HG03460 (cell line): ENCODE data around the gene ZCCHC7.

ENCODE experiments used
- ATAC-seq: cut with Tn5 transposase; IDR thresholded peaks from one replicate; pipeline ENCODE4 v1.9.1; 2021; ENCODE audit not compliant: unreplicated experiment

ZCCHC7 gene

DNA sequence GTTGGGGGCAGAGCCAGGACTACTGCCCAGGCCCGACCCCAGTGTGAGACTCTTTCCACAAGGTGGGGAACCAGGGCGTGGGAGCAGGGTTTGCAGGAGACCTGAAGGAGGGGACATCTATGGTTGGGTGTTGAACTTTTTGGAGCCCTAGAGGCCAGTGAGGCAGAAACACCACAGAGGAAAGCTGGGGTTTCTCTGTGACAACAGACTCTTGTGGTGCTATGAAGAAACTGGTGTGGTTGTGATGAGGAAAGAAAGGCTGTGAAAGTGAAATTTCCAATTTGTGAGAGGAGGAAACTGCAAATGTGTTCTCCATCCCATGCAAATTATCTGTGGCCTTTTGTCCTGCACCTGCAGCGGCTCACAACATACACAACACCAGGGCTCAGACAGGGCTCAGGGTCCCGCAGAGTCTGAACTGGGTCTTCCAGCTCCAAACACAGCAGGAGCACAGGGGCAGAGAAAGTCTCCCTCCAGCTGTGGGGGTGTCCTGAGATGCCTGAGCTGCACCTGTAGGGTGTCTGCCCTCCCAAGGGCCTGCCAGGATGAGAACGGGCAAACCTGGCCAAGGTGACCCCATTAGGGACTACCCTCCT, 250.7 kb downstream of the ZCCHC7 start:
- ATAC-seq, result peak; percentile 56

DNA sequence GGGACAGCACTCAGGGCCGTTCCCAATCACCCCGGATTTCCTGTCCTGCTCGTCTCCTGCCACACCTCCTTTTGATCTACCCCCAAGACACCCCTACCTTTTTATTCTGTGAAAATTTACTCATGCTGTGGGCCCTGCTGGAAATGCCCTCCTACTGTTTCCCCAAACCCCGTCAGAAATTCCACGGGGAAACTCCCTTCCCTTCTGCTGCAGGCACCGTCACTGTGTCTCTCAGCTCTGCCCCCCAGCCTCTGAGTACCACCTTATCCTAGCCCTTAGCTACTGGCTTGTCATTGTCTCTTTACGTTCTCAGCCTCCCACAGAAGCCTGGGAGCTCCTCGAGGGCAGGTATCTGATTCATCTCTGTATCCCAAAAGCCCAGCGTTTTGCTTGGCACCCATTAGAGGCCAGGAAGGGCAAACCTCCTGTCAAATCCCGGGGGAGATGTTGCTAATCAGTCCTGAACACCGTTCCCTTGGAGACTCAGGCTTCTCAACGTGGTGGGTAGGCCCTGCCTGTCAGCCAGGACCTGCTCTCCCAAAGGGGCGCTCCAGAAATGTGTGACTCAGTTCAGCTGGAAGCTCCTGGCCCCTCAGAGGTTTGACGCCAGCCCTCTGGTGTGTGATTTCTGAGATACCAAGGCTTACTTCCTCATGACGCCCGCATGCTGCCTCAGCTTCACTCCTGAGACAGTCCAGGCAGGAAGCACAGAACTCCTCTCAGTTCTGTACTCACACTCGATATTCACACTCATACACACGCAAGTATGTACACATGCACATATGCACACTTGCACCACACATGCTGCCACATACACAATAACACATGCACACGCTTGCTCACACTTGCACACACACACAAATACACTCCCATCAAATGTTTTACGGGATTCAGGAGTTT, 251.4 kb downstream of the ZCCHC7 start:
- peak; percentile 9 for ATAC-seq

DNA sequence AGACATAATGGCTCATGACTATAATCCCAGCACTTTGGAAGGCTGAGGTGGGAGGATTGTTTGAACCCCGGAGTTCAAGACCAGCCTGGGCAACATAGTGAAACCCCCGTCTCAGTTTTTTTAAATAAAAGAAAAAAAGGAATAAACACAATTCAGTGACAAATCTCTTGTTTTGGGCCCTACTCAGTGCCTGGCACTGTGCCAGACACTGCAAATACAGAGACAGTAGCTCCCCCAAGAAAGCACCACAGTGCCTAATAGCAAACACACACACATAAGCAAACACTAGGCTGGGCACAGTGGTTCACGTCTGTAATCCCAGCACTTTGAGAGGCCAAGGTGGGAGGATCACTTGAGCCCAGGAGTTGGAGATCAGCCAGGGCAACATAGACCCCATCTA, 252.5 kb downstream of the ZCCHC7 start:
- no peak for ATAC-seq

DNA sequence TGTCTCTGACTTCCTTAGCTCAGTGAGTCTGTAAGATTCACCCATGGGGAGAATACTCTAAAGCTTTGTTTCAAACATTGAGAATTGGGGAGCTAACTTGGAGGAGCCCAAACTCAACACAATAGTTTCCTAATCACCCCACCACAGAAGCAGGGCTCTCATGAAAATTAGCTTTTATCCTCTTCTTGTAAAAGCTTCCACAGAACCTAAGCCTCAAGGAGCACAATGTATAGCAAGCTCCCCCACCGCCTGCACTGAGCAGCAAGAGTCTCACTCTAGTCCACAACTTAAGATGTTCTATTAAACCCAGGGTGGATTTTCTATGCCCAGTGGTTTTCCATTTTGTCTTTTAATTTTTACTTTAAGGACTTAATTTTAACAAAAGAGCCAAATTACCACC, 253.2 kb downstream of the ZCCHC7 start:
- no peak for ATAC-seq

DNA sequence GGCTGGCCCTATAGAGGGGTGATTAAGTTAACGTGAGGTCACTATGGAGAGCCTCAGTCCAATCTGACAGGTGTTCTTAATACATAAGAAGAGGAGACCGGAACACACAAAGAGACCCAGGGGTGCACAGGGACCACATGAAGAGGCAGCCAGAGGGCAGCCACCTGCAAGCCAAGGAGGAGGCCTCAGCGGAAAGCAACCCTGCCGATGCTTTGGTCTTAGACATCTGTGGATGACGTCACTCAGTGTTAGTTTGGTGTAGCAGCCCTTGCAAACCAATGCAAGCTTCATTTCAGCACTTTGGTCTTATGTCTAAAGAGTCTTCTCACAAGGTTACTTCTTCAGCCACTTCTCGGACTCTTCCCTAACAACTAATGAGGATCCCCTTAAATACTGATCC, 254.5 kb downstream of the ZCCHC7 start:
- peak; percentile 38 for ATAC-seq

DNA sequence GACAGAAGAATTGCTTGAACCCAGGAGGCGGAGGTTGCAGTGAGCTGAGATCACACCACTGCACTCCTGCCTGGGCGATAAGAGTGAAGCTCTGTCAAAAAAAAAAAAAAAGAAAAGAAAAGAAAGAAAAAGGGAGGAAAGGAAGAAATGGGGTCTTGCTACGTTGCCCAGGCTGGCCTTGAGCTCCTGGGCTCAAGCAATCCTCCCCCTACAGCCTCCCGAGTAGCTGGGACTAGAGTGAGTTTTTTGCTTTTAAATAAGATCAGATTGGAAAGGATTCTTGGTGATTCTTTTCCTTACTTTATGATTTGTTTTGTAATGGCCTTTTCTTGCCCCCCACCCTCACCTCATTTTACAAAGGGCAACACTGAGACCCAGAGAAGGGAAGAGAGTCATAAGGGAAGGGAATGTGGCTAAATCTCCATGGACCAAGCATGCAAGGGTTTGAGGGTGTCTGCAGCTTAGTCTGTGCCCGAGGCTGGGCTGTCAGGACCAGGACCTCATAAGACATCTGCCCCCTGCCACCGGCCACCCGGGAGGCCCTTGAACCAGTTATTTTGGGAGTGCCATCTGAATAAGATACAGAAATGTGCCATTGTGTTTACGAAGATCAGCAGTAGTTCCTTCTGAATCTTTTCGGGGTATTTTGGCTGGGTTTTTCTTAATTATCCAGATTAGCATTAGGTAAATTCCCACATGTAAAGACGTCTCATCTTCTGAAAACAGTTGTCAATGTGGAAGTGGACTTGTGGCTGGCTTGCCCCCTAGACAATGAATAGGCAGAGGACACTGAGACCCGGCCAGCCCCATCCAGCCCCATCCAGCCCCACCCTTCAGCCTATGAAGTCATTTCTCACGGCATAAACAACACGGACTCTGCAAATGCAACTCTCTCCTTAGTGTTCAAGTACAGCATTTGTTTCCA, 257.6 kb downstream of the ZCCHC7 start:
- ATAC-seq, result no peak

DNA sequence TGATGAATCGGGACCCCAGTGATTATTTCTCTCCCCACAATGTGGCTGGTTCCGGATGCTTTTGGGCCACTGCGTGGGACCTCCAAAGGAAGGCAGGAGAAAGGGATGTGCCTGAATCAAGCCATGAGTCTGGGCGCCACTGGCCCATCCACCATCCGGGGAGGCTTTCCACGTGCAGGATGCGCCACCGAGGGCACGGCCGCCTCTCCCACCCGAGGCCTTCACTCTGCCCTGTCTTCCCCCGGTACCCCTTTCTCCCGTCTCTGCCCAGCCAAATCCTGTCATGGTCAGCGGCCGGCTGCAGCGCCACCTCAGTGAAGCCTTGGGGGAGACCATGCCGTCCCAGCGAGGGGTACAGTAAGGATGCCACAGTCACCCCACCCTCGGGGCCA, 258.2 kb downstream of the ZCCHC7 start:
- ATAC-seq, result no peak

DNA sequence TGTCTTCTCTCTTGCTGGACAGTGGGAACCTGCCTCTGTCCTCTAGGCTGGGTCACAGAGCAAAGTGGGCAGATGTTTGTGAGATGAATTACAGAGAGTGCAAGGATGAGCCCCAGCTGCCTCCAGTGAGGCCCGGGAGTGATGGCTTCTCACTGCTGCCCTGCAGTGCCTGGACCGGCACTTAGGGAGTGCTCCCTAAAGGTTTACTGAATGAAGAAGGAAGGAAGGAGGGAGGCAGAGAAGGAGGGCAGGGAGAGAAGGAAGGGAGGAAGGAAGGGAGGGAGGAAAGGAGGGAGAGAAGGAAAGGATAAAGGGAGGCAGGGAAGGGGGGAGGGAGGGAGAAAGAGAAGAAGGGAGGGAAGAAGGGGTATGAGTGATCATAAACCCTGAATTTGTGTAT, 259.5 kb downstream of the ZCCHC7 start:
- no peak for ATAC-seq

DNA sequence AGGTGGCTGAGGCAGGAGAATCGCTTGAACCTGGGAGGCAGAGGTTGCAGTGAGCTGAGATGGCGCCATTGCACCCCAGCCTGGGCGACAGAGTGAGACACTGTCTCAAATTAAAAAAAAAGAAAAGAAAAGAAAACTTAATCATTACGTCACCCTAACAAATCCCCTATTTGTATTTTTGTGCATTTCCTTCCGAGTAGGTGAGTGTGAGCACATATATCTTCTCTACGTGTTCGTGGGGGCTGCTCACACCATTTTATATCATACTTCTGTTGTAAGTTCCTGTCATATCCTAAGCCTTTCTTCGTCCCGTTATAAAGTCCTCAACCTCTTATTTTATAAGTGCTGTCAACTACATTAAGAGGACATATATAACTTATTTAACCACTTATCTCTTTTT, 260.2 kb downstream of the ZCCHC7 start:
- no peak for ATAC-seq

DNA sequence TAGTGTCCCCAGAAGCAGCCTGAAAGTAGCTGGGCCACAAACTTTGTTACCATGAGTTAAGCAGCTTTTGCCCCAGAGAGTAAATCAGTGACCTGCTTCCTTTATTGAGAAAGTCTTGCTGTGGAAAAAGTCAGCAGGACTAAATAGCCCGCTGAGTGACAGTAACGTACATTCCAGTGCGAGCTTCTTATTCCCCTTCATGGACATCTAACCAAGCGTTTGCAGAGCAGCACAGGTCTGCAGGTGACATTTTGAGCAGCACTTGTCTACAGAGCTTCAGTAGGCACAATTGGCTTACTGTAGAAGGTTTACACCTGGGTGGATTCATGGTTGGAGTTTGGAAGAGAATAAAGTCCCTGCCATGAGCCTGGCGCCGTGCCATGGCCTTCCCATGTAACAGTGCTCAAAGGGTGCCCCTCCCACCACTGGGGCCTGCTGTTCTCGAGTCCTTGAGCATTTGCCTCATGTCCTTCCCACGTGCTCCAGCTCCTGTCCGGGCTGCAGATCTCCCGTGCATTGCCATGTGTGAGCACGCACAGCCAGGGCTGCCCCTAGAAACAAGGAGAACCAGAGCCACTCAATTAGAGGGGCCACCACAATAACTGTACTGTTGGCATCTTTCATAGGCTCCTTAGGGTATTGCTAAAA, 260.8 kb downstream of the ZCCHC7 start:
- no peak for ATAC-seq

DNA sequence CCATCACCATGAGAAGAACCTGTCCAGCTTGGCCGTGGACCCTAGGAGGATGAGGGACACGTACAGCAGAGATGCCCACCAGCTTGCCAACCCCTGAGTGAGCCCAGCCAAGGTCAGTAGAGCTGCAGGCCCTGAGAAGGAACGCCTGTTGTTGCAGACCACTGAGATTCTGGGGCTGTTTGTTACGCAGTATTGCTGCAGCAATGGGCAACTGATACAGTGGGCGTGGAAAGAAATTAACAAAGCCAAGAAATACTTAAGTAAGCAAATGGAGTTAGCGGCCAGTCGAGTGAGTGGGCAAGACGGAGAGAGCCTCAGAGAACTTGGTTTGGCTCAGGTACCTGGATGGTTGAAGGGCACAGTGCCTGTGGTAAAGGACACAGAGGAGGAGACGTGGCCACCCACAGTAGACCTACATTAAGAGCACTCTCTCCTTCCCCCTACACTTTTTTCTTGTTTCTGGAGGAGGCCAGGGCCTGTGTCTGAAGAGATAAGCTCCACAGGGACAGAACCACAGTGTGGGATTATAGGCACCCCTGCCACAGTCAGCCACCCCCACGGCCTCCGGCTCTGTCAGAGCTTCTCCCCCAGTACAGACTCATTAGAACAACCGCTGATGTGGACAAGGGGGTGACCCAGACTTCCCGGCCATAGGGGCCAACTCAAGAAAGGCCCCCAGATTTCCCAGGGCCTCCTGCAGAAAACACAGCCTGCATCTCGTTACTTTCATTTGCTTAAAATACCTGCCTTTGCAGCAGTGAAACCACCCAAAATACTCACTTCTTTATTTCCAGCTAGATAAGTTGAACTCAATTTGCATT, 262.0 kb downstream of the ZCCHC7 start:
- ATAC-seq, result no peak

DNA sequence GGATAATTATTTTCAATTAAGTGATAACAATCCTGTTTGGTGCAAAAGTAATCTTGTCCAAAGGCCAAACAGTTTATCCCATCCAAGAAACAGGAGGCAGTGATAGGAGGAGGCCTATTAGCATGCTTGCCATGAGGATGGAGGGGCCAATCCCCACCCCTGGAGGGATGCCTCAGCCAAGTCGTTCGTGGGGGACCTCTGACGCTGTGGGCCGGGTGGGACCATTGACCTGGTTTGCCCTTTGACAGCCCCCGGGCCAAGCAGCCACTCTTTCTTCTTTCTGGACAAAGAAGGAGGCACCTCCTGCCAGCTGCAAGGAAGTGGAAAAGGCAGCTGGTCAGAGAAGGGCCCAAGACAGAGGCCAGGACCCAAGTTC, 262.6 kb downstream of the ZCCHC7 start:
- ATAC-seq, result no peak

DNA sequence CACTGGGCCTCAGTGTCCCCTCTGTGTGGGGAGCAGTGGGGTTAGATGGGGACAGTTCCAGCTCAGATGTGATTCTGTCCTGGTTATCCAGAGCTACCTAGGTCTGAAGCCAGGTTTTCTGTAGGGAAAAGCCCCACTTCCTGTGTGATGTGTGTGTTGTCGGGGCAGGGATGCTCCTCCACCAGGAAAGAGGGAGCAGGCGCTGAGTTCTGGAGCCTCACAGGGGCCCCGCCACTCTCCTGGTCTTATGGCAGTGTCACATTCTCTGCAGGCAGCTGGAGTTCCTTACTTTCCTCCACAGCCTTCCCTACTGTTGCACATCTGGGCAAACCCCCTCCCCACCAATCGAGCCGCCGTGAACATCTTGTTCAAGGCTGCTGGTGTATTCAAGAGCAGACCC, 263.0 kb downstream of the ZCCHC7 start:
- no peak for ATAC-seq

DNA sequence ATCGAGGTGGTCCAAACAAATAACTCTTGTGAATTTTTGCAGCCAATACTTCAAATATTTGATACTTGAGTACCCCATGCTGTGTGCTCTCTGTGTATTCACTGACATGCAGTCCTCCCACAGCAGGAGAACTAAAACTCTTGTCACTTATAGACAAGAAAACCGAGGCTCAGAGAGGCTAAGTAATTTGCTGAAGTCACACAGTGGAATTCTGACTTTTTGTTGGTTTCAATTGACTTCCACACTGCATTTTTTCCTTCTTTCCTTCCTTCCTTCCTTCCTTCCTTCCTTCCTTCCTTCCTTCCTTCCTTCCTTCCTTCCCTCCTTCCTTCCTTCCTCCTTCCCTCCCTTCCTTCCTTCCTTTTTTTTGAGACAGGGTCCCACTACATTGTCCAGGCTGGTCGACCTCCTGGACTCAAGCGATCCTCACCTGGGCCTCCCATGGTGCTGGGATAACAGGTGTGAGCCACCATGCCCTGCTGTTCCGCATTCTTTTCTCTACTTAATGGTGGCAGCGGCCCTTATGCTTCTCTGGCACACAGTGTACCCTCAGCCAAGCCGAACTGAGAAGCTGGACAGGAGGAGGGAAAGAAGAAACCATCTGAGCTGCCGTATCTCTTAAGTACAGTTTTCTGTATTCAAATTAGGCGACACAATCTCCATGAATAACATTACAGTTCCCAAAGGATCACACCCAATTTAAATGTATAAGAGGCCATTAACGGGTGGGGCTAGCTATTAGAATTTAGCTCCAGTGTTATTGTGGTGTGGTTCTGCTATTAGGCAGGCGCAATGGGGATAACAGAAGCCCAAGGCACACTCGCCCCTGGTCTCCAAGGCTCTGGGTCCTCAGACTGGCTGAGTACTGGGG, 263.7 kb downstream of the ZCCHC7 start:
- no peak for ATAC-seq

DNA sequence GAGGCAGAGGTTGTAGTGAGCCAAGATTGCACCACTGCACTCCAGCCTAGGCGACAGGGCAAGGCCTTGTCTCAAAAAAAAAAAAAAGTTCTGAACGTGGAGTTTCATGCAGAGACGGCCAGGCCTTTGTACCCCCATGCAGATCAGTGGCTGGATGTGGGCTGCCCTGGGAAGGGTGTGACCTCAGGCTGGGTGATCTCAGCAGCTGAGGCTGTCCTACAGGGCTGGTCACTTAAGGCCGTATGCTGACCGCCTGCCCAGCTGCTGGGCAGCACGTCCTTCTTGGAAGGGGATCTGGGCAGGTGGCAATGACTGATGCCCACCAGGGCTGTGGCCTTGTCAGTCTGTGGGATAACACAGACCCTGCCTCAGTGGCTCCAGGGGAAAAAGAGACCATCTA, 264.9 kb downstream of the ZCCHC7 start:
- no peak for ATAC-seq

DNA sequence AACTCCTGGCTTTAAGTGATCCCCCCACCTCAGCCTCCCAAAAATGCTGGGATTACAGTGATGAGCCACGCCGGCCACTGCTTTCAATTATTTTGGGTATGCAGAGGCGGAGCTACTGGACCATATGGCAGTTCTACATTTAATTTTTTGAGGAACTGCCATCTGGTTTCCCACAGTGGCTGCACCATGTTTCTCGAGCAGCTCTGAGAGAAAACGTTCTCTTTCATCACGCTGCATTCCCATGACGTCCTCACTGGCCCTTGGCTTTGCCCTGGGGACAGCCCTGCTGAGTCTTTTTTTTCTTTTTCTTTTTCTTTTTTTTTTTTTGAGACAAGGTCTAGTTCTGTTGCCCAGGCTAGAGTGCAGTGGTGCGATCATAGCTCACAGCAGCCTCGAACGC, 266.6 kb downstream of the ZCCHC7 start:
- no peak for ATAC-seq

DNA sequence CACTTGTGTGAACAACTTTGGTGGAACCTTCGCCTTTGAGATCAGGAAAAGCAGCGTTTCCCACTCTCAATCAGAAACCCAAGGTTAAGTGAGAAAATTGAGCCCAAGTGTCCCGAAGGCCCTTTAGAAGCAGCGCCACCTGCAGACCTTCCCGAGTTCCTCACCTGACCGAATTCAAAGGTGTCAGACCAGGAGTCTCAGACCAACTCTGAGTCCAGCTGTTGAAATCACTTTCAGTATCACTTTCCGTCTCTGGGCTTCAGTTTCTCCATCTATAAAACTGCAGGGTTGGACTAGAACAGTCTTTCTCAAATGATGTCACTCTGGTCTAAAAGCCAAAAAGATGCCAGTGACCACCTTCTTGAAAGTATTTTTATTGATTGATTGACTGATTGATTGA, 270.4 kb downstream of the ZCCHC7 start:
- peak; percentile 89 for ATAC-seq

DNA sequence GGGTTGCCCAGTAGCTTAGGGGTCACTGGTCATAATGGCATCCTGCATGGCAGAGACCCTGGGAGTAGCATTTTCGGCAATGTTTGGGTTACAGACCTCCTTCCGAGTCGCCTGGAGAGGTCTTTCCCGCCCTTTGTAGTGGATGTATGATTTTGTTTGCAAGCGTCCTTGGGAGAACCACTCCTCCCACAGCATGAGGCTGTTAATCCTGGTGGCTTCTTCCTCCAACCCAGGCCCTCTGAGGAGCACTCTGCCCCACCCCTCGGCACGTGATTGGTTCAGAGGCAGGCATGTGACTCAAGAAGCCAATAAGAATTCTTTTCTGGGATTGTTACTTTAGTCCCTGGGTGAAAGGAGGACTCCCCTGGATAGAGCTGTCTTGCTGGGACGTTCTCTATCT, 271.9 kb downstream of the ZCCHC7 start:
- no peak for ATAC-seq

DNA sequence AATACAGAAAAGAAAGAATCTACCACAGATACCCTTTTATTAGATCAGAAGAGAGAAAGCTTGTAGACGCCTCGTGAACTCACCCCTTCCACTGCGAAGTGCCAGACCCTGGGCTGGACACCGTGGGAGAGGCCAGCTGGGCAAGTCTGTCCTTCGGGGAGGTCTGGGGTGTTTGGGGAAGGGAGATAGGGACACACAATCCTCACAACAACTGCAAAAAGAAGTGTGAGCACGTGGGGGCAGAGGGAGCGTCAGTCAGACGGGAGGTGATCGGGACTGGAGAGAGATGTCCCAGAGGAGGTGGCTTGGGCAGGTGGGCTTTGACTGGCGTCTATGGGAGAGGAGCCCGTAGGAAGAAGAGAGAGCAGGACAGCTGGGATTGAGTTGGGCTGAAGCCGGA, 274.9 kb downstream of the ZCCHC7 start:
- no peak for ATAC-seq
